GM23338 (cell line): ENCODE data around the gene LRRC57. TPM values are rescaled to one million over a fixed set of nuclear protein-coding genes. Genes with fewer than 3 reads are reported as not detected.
A peak's percentile ranks its signal among the peaks of the same experiment; 100 is the strongest.

ENCODE experiments used
- ATAC-seq: fragments of 200-7000 bp; cut with Tn5 transposase; 3 replicates; pipeline ENCODE4 v1.9.1; 2020
- DNase-seq: peaks from one replicate; pipeline ENCODE4 v3.0.0-alpha.2; 2015; ENCODE audit warnings: low spot score
- H2AFZ ChIP-seq: fragments of 200-600 bp; sonication (generic); 2 replicates; pipeline ENCODE4 v1.8.0; 2016; ENCODE audit warnings: antibody characterized with exemption, mild to moderate bottlenecking, moderate library complexity
- H3F3A ChIP-seq: fragments of 200-600 bp; sonication (generic); replicated peaks from 2 replicates; pipeline ENCODE4 v1.8.0; 2017; ENCODE audit warnings: antibody characterized with exemption, mixed run types, low read depth
- H3K27ac ChIP-seq: fragments of 200-600 bp; sonication (generic); 2 replicates; pipeline ENCODE4 v1.6.1; 2016; ENCODE audit warnings: low read depth
- H3K27me3 ChIP-seq: fragments of 200-600 bp; sonication (generic); 2 replicates; pipeline ENCODE4 v1.8.0; 2016; ENCODE audit warnings: mild to moderate bottlenecking, mixed run types, moderate library complexity; ENCODE audit not compliant: insufficient read depth
- H3K36me3 ChIP-seq: fragments of 200-600 bp; sonication (generic); 2 replicates; pipeline ENCODE4 v1.8.0; 2016; ENCODE audit warnings: mild to moderate bottlenecking; ENCODE audit not compliant: insufficient read depth
- H3K4me1 ChIP-seq: fragments of 200-600 bp; sonication (generic); 2 replicates; pipeline ENCODE4 v1.8.0; 2016; ENCODE audit warnings: mild to moderate bottlenecking, moderate library complexity; ENCODE audit not compliant: insufficient read depth
- H3K4me2 ChIP-seq: fragments of 200-600 bp; sonication (generic); 2 replicates; pipeline ENCODE4 v1.7.1; 2017; ENCODE audit warnings: mixed run types
- H3K4me3 ChIP-seq: fragments of 200-600 bp; sonication (generic); 2 replicates; pipeline ENCODE4 v1.6.1; 2016; ENCODE audit warnings: mixed run types
- H3K79me2 ChIP-seq: fragments of 200-600 bp; sonication (generic); replicated peaks from 2 replicates; pipeline ENCODE4 v1.8.0; 2017; ENCODE audit warnings: mild to moderate bottlenecking; ENCODE audit not compliant: insufficient read depth
- H3K9me2 ChIP-seq: fragments of 200-600 bp; sonication (generic); 2 replicates; pipeline ENCODE4 v1.8.0; 2017; ENCODE audit not compliant: insufficient read depth
- H4K20me1 ChIP-seq: fragments of 200-600 bp; sonication (generic); replicated peaks from 2 replicates; pipeline ENCODE4 v1.8.0; 2017; ENCODE audit warnings: mild to moderate bottlenecking; ENCODE audit not compliant: insufficient read depth
- H3K27ac Mint-ChIP-seq: 2 replicates; pipeline ENCODE4 v1.8.0; 2020; ENCODE audit warnings: inconsistent platforms, mild to moderate bottlenecking, moderate library complexity, mixed read lengths
- H3K27me3 Mint-ChIP-seq: 3 replicates; pipeline ENCODE4 v1.8.0; 2022; ENCODE audit warnings: low read depth, mild to moderate bottlenecking, moderate library complexity, mixed read lengths, inconsistent platforms; ENCODE audit not compliant: insufficient read depth, poor library complexity
- H3K36me3 Mint-ChIP-seq: 3 replicates; pipeline ENCODE4 v1.8.0; 2021; ENCODE audit warnings: low read depth, mild to moderate bottlenecking, inconsistent platforms, moderate library complexity, mixed read lengths
- H3K4me1 Mint-ChIP-seq: 3 replicates; pipeline ENCODE4 v1.8.0; 2020; ENCODE audit warnings: mild to moderate bottlenecking, inconsistent platforms, mixed read lengths
- H3K4me3 Mint-ChIP-seq: 3 replicates; pipeline ENCODE4 v1.8.0; 2021; ENCODE audit warnings: moderate library complexity, mild to moderate bottlenecking, inconsistent platforms, mixed read lengths
- H3K9me3 Mint-ChIP-seq: 3 replicates; pipeline ENCODE4 v1.8.0; 2020; ENCODE audit warnings: moderate library complexity, mild to moderate bottlenecking, inconsistent platforms, mixed read lengths
- CREB1 ChIP-seq: fragments of 250-450 bp; sonication (Bioruptor Pico); IDR thresholded peaks from 2 replicates; pipeline ENCODE4 v1.5.0; 2020; ENCODE audit warnings: low read depth, mild to moderate bottlenecking, moderate library complexity
- EZH2 ChIP-seq: fragments of 200-600 bp; sonication (generic); IDR thresholded peaks from one replicate; pipeline ENCODE4 v1.8.0; 2017; ENCODE audit warnings: antibody characterized with exemption, mild to moderate bottlenecking, low read depth; ENCODE audit not compliant: unreplicated experiment
- EZH2phosphoT487 ChIP-seq: fragments of 200-600 bp; sonication (generic); IDR thresholded peaks from one replicate; pipeline ENCODE4 v1.8.1; 2018; ENCODE audit warnings: antibody characterized with exemption; ENCODE audit not compliant: unreplicated experiment
- polyA plus RNA-seq: library from polyadenylated mRNA; unstranded; fragments of >200 nt; fragmentation: Nextera tagmentation; extraction: Ambion mirVana; gene quantifications from 2 replicates; pipeline ENCODE4 v1.2.1, GENCODE V29; 2016
- total RNA-seq: library from RNA; depleted of rRNA; stranded (reverse); fragments of >200 nt; shearing (Covaris generic); gene quantifications from 2 replicates; pipeline ENCODE4 v1.2.3, GENCODE V29; 2014
- TF ChIP-seq, protein P1 (sequence below): fragments of 250-450 bp; sonication (Bioruptor Pico); IDR thresholded peaks from 2 replicates; pipeline ENCODE4 v1.5.0; 2020; ENCODE audit warnings: mild to moderate bottlenecking, moderate library complexity
- TF ChIP-seq, protein P2 (sequence below): IDR thresholded peaks from 2 replicates; pipeline ENCODE4 v1.6.1; 2016; ENCODE audit warnings: antibody characterized with exemption
- TF ChIP-seq, protein P3 (sequence below): IDR thresholded peaks from one replicate; pipeline ENCODE4 v1.6.1; 2018; ENCODE audit warnings: antibody characterized with exemption; ENCODE audit not compliant: unreplicated experiment
- TF ChIP-seq, protein P4 (sequence below), 2 experiments: fragments of 200-600 bp in 1 of 2; sonication (generic) in 1 of 2; conservative IDR thresholded peaks; 2 replicates each; pipeline versions ENCODE4 v1.5.1 to v1.6.1; 2016 to 2017; ENCODE audit warnings: antibody characterized with exemption in 2 of 2, low read depth in 2 of 2, mild to moderate bottlenecking in 2 of 2, moderate library complexity in 1 of 2

LRRC57 gene
- total and polyA plus RNA-seq, 2 experiments from 2014 or later, result 5.4 to 9.0 TPM

DNA sequence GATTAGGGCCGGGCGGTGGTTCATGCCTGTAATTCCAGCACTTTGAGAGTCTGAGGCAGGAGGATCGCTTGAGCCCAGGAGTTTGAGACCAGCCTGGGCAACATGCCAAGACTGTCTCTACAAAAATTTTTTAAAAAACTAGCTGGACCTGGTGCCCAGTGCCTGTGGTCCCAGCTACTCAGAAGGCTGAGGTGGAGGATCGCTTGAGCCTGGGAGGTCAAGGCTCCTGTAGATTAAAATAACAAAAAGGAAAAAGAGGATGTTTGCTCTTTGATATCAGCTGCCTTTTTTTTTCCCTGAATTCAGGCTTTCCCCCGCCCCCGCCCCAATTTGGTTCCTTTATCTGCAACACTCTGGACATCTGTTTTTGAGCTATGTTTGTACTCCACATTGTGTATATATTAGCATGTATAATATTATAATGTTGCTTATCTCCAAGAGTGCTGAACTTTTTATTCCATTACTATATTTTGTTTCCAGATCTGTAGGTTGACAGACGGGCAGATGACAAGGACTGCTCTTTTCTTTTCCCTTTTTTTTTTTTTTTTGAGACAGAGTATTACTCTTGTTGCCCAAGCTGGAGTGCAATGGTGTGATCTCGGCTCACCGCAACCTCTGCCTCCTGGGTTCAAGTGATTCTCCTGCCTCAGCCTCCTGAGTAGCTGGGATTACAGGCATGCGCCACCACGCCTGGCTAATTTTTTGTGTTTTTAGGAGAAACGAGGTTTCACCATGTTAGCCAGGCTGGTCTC, 48.6 kb downstream of the LRRC57 start (continued):
- TF ChIP-seq, protein P1, sequence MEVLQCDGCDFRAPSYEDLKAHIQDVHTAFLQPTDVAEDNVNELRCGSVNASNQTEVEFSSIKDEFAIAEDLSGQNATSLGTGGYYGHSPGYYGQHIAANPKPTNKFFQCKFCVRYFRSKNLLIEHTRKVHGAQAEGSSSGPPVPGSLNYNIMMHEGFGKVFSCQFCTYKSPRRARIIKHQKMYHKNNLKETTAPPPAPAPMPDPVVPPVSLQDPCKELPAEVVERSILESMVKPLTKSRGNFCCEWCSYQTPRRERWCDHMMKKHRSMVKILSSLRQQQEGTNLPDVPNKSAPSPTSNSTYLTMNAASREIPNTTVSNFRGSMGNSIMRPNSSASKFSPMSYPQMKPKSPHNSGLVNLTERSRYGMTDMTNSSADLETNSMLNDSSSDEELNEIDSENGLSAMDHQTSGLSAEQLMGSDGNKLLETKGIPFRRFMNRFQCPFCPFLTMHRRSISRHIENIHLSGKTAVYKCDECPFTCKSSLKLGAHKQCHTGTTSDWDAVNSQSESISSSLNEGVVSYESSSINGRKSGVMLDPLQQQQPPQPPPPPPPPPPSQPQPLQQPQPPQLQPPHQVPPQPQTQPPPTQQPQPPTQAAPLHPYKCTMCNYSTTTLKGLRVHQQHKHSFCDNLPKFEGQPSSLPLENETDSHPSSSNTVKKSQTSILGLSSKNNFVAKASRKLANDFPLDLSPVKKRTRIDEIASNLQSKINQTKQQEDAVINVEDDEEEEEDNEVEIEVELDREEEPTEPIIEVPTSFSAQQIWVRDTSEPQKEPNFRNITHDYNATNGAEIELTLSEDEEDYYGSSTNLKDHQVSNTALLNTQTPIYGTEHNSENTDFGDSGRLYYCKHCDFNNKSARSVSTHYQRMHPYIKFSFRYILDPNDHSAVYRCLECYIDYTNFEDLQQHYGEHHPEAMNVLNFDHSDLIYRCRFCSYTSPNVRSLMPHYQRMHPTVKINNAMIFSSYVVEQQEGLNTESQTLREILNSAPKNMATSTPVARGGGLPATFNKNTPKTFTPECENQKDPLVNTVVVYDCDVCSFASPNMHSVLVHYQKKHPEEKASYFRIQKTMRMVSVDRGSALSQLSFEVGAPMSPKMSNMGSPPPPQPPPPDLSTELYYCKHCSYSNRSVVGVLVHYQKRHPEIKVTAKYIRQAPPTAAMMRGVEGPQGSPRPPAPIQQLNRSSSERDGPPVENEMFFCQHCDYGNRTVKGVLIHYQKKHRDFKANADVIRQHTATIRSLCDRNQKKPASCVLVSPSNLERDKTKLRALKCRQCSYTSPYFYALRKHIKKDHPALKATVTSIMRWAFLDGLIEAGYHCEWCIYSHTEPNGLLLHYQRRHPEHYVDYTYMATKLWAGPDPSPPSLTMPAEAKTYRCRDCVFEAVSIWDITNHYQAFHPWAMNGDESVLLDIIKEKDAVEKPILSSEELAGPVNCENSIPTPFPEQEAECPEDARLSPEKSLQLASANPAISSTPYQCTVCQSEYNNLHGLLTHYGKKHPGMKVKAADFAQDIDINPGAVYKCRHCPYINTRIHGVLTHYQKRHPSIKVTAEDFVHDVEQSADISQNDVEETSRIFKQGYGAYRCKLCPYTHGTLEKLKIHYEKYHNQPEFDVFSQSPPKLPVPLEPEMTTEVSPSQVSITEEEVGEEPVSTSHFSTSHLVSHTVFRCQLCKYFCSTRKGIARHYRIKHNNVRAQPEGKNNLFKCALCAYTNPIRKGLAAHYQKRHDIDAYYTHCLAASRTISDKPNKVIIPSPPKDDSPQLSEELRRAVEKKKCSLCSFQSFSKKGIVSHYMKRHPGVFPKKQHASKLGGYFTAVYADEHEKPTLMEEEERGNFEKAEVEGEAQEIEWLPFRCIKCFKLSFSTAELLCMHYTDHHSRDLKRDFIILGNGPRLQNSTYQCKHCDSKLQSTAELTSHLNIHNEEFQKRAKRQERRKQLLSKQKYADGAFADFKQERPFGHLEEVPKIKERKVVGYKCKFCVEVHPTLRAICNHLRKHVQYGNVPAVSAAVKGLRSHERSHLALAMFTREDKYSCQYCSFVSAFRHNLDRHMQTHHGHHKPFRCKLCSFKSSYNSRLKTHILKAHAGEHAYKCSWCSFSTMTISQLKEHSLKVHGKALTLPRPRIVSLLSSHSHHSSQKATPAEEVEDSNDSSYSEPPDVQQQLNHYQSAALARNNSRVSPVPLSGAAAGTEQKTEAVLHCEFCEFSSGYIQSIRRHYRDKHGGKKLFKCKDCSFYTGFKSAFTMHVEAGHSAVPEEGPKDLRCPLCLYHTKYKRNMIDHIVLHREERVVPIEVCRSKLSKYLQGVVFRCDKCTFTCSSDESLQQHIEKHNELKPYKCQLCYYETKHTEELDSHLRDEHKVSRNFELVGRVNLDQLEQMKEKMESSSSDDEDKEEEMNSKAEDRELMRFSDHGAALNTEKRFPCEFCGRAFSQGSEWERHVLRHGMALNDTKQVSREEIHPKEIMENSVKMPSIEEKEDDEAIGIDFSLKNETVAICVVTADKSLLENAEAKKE (CRISPR knock-in tag), result no peak
- TF ChIP-seq EZH2, result no peak
- no peak for TF ChIP-seq EZH2phosphoT487
- TF ChIP-seq, protein P2, sequence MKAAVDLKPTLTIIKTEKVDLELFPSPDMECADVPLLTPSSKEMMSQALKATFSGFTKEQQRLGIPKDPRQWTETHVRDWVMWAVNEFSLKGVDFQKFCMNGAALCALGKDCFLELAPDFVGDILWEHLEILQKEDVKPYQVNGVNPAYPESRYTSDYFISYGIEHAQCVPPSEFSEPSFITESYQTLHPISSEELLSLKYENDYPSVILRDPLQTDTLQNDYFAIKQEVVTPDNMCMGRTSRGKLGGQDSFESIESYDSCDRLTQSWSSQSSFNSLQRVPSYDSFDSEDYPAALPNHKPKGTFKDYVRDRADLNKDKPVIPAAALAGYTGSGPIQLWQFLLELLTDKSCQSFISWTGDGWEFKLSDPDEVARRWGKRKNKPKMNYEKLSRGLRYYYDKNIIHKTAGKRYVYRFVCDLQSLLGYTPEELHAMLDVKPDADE, result no peak

DNA sequence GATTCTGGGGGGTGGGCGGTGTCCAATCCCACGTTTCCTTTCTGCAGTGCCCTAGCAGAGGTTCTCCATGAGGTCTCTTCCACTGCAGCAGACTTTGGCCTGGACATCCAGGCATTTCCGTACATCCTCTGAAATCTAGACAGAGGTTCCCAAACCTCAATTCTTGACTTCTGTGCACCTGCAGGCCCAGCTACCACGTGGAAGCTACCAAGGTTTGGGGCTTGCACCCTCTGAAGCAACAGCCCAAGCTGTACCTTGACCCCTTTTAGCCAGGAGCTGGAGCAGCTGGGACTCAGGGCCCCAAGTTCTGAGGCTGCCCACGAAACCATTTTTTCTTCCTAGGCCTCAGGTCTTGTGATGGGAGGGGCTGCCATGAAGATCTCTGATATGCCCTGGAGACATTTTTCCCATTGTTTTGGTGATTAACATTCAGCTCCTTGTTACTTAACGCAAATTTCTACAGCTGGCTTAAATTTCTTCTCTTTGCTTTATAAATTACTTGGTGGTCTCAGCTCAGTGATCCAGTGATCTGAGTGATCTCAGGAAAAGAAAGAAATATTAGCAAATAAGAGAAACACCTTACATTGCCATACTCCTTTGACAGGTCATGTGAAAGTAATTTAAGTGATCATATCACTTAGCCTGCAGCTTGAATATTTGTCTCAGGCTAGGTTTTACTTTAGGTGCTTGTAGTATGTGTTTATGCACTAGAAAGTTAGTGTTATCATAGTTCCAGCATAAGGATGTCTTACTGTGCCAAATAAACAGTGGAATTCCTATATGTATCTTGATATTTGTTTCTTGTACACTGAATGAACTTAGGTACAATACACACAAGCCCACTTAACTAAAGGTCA, 50.2 kb downstream of the LRRC57 start:
- Mint-ChIP-seq H3K4me1 (peaks cover 30% of the 10 kb centered on the region), H3K4me3 (no peak overlapping the region), H3K9me3 (no peaks in the 10 kb centered on the region), H3K27ac (no peak overlapping the region), H3K27me3 (peaks cover 11% of the 10 kb centered on the region), H3K36me3 (peaks cover 8% of the 10 kb centered on the region; the same call in 1 of the 3 replicates)
- Histone ChIP-seq H3K9me2 (no peaks in the 10 kb centered on the region), H3K4me3 (no peak overlapping the region), H3K27ac (no peak overlapping the region), H3K79me2 (peaks cover 77% of the 10 kb centered on the region), H3K27me3 (no peaks in the 10 kb centered on the region), H3K4me1 (peaks cover 40% of the 10 kb centered on the region), H3K36me3 (no peaks in the 10 kb centered on the region), H3K4me2 (0 out of 2 replicates have a peak overlapping the region, but pooled peaks have one; percentile 15), H3F3A (no peaks in the 10 kb centered on the region), H2AFZ (no peak overlapping the region), H4K20me1 (peaks cover 12% of the 10 kb centered on the region; the same call in 1 of the 2 replicates)
- DNase-seq, result no peak
- ATAC-seq, result no peak
- no peak for TF ChIP-seq CREB1
- TF ChIP-seq, protein P3, sequence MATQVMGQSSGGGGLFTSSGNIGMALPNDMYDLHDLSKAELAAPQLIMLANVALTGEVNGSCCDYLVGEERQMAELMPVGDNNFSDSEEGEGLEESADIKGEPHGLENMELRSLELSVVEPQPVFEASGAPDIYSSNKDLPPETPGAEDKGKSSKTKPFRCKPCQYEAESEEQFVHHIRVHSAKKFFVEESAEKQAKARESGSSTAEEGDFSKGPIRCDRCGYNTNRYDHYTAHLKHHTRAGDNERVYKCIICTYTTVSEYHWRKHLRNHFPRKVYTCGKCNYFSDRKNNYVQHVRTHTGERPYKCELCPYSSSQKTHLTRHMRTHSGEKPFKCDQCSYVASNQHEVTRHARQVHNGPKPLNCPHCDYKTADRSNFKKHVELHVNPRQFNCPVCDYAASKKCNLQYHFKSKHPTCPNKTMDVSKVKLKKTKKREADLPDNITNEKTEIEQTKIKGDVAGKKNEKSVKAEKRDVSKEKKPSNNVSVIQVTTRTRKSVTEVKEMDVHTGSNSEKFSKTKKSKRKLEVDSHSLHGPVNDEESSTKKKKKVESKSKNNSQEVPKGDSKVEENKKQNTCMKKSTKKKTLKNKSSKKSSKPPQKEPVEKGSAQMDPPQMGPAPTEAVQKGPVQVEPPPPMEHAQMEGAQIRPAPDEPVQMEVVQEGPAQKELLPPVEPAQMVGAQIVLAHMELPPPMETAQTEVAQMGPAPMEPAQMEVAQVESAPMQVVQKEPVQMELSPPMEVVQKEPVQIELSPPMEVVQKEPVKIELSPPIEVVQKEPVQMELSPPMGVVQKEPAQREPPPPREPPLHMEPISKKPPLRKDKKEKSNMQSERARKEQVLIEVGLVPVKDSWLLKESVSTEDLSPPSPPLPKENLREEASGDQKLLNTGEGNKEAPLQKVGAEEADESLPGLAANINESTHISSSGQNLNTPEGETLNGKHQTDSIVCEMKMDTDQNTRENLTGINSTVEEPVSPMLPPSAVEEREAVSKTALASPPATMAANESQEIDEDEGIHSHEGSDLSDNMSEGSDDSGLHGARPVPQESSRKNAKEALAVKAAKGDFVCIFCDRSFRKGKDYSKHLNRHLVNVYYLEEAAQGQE, result no peak
- TF ChIP-seq, protein P4, sequence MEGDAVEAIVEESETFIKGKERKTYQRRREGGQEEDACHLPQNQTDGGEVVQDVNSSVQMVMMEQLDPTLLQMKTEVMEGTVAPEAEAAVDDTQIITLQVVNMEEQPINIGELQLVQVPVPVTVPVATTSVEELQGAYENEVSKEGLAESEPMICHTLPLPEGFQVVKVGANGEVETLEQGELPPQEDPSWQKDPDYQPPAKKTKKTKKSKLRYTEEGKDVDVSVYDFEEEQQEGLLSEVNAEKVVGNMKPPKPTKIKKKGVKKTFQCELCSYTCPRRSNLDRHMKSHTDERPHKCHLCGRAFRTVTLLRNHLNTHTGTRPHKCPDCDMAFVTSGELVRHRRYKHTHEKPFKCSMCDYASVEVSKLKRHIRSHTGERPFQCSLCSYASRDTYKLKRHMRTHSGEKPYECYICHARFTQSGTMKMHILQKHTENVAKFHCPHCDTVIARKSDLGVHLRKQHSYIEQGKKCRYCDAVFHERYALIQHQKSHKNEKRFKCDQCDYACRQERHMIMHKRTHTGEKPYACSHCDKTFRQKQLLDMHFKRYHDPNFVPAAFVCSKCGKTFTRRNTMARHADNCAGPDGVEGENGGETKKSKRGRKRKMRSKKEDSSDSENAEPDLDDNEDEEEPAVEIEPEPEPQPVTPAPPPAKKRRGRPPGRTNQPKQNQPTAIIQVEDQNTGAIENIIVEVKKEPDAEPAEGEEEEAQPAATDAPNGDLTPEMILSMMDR (conservative IDR thresholded peaks at IDR 0.05; ENCODE audit: low read depth in 2 of 2), result no peak
